ENCODE results near the gene RSRP1. TPM values are rescaled to one million over a fixed set of nuclear protein-coding genes. Genes with fewer than 3 reads are reported as not detected.

RSRP1 gene
- total and polyA plus RNA-seq, 12 donors, result 21.1 to 455 (median 28.1) TPM

GRCh38 chr1:25232866-25233784 lies 14.1 kb downstream of the RSRP1 start:
- WGBS, 2 donors, result 23% methylated on average over 13 of the region's 13 CpGs
- DNase-seq, result peak; percentile 55 to 83

GRCh38 chr1:25232027-25232865 lies 15.0 kb downstream of the RSRP1 start, which contains the start of gene SYF2:
Gene SYF2 (minus strand): TSS chr1:25232502. CDS start chr1:25232467, 35 bp downstream.
- peak; percentile 92 to 97 (median 96) for ATAC-seq
- peak; percentile 86 to 94 for DNase-seq
- peaks cover 7 to 48% (median 33%) of the 10 kb centered on the region in 9 donors for H3K4me1 ChIP-seq
- peak within 1 kb of the TSS; percentile 68 to 95 (median 92) for H3K27ac ChIP-seq
- H3K36me3 ChIP-seq, result peaks cover 0 to 68% (median 26%) of the 10 kb centered on the region in 9 donors
- intact Hi-C loops (cut with DNase I), result loop anchor here in 3 of 10 donors (10.0 kb wide), 2 partner anchors 113 to 583 kb away; partner anchors contain the start of gene MTFR1L (in 2 of the 3)
- peak within 1 kb of the TSS; percentile 69 to 90 (median 83) for H3K4me3 ChIP-seq
- TF ChIP-seq CTCF (IDR thresholded peaks at IDR 0.05), result no peak
- WGBS, 2 donors, result 0% methylated on average over 54 of the region's 54 CpGs
- H3K27me3 ChIP-seq, result no peaks in the 10 kb centered on the region
- H3K9me3 ChIP-seq, result no peaks in the 10 kb centered on the region

More at GRCh38 chr1:25232866-25233784, 14.1 kb downstream of the RSRP1 start:
- H3K9me3 ChIP-seq, result no peaks in the 10 kb centered on the region
- H3K4me1 ChIP-seq, result peaks cover 7 to 53% (median 41%) of the 10 kb centered on the region in 9 donors
- peak overlapping the region; percentile 69 to 90 (median 83) for H3K4me3 ChIP-seq
- no peak for TF ChIP-seq CTCF (IDR thresholded peaks at IDR 0.05)
- peak; percentile 81 to 94 (median 90) for ATAC-seq
- H3K27me3 ChIP-seq, result no peaks in the 10 kb centered on the region
- peak overlapping the region; percentile 68 to 95 (median 92) for H3K27ac ChIP-seq
- intact Hi-C loops (cut with DNase I), result loop anchor here in 3 of 10 donors (10.0 kb wide), 2 partner anchors 112 to 582 kb away; partner anchors contain the start of gene MTFR1L (in 2 of the 3)
- peaks cover 0 to 61% (median 18%) of the 10 kb centered on the region in 9 donors for H3K36me3 ChIP-seq

- no peak for ATAC-seq
- 80 to 86% methylated on average over 3 of the region's 3 CpGs for WGBS, 2 donors
- H3K36me3 ChIP-seq, result peaks cover 2 to 94% (median 69%) of the 10 kb centered on the region in 9 donors
- no peaks in the 10 kb centered on the region for H3K9me3 ChIP-seq
- H3K4me3 ChIP-seq, result no peak overlapping the region
- DNase-seq, result no peak
- H3K27me3 ChIP-seq, result no peaks in the 10 kb centered on the region
- peaks cover 0 to 6% (median 0%) of the 10 kb centered on the region in 9 donors for H3K4me1 ChIP-seq
- intact Hi-C loops (cut with DNase I), result loop anchor here in 5 of 10 donors (5.0 to 10.0 kb wide), 4 partner anchors 549 to 571 kb away; no protein-coding TSS in a partner anchor
- no peak for TF ChIP-seq CTCF (IDR thresholded peaks at IDR 0.05)
- H3K27ac ChIP-seq, result no peak overlapping the region
Measured at GRCh38 chr1:25223471-25223870, 23.8 kb downstream of the RSRP1 start.

All from heart right ventricle (tissue), 16 donors.